OCI-LY7 (cell line): ENCODE measurements around the gene TOLLIP. TPM values are rescaled to one million over a fixed set of nuclear protein-coding genes. Genes with fewer than 3 reads are reported as not detected.
"Not testable (repeated sequence)": the region's sequence is repeated elsewhere in the genome, so short reads cannot be mapped to it uniquely, and the experiment has no call there.

ENCODE experiments used
- BruUV-seq: library from RNA; stranded (reverse); fragments of 400-500 nt; replicated peaks from 2 replicates; lab custom pipeline; 2021; lab: Mats Ljungman, UMichigan
- CTCF ChIA-PET: fragments of 300-600 bp; sonication (Branson Sonifier 250); formaldehyde crosslinking; loops from one replicate; lab custom pipeline; 2022; ENCODE audit warnings: antibody characterized with exemption; ENCODE audit not compliant: unreplicated experiment; lab: Charles Lee
- POLR2A ChIA-PET: fragments of 300-600 bp; sonication (Branson Sonifier 250); formaldehyde crosslinking; loops from one replicate; lab custom pipeline; 2022; ENCODE audit warnings: antibody characterized with exemption; lab: Charles Lee
- DNase-seq: peaks from one replicate; pipeline ENCODE4 v3.0.0-alpha.2; 2015; ENCODE audit warnings: low spot score
- H2AFZ ChIP-seq: fragments of 200-600 bp; sonication (generic), shearing (Covaris generic); 2 replicates; pipeline ENCODE4 v1.6.1; 2014; ENCODE audit warnings: mild to moderate bottlenecking, antibody characterized with exemption, low read length, moderate library complexity
- H3K27ac ChIP-seq: fragments of 200-600 bp; sonication (generic); 2 replicates; pipeline ENCODE4 v1.5.1; 2014; ENCODE audit warnings: mixed run types, low read depth, mild to moderate bottlenecking, moderate library complexity, low read length, inconsistent platforms; ENCODE audit not compliant: poor library complexity, severe bottlenecking
- H3K36me3 ChIP-seq: fragments of 200-600 bp; sonication (generic); 2 replicates; pipeline ENCODE4 v1.6.1; 2014; ENCODE audit warnings: mild to moderate bottlenecking, antibody characterized with exemption, low read length, moderate library complexity, mixed read lengths; ENCODE audit not compliant: insufficient read depth
- H3K4me1 ChIP-seq: fragments of 200-600 bp; sonication (generic); 2 replicates; pipeline ENCODE4 v1.5.1; 2014; ENCODE audit warnings: mild to moderate bottlenecking, low read length; ENCODE audit not compliant: insufficient read depth, poor library complexity, severe bottlenecking
- H3K4me2 ChIP-seq: fragments of 200-600 bp; sonication (generic); 2 replicates; pipeline ENCODE4 v1.6.1; 2014; ENCODE audit warnings: mild to moderate bottlenecking, low read length
- H3K4me3 ChIP-seq: fragments of 200-600 bp; sonication (generic); 2 replicates; pipeline ENCODE4 v1.5.1; 2014; ENCODE audit warnings: mild to moderate bottlenecking, low read depth, low read length; ENCODE audit not compliant: poor library complexity, severe bottlenecking
- H3K79me2 ChIP-seq: fragments of 200-600 bp; sonication (generic); 2 replicates; pipeline ENCODE4 v1.6.1; 2016; ENCODE audit warnings: low read depth, mild to moderate bottlenecking, low read length, moderate library complexity, mixed read lengths; ENCODE audit not compliant: insufficient read depth
- H3K9me2 ChIP-seq: fragments of 200-600 bp; sonication (generic); 2 replicates; pipeline ENCODE4 v1.6.1; 2016; ENCODE audit warnings: mild to moderate bottlenecking, low read length, mixed read lengths; ENCODE audit not compliant: insufficient read depth
- H3K9me3 ChIP-seq: fragments of 200-600 bp; sonication (generic); 2 replicates; pipeline ENCODE4 v1.6.1; 2014; ENCODE audit warnings: mild to moderate bottlenecking, mixed run types, low read length, mixed read lengths
- H4K20me1 ChIP-seq: fragments of 200-600 bp; sonication (generic); 2 replicates; pipeline ENCODE4 v1.6.1; 2014; ENCODE audit warnings: mild to moderate bottlenecking, antibody characterized with exemption, low read length, moderate library complexity, mixed read lengths; ENCODE audit not compliant: insufficient read depth
- EZH2phosphoT487 ChIP-seq: fragments of 200-600 bp; sonication (generic); IDR thresholded peaks from 2 replicates; pipeline ENCODE4 v1.6.1; 2018; ENCODE audit warnings: low read depth, borderline replicate concordance, mild to moderate bottlenecking, mixed run types, antibody characterized with exemption, low read length, moderate library complexity, mixed read lengths
- intact Hi-C: fragments of 100-400 bp; cut with micrococcal nuclease; formaldehyde crosslinking; loops from one replicate; pipeline ENCODE4 v1.10.0; 2022; ENCODE audit not compliant: unreplicated experiment
- total RNA-seq, 2 experiments: library from RNA; depleted of rRNA in 1 of 2; stranded (reverse); fragments of >200 nt in 1 of 2; shearing (Covaris generic) in 1 of 2; gene quantifications; 2 replicates each; pipeline ENCODE4 v1.2.3, GENCODE V29; 2014 to 2022
- TF ChIP-seq, protein P1 (sequence below): fragments of 200-600 bp; sonication (generic); conservative IDR thresholded peaks from 2 replicates; pipeline ENCODE4 v1.5.1; 2014; ENCODE audit warnings: mild to moderate bottlenecking, antibody characterized with exemption, low read length, moderate library complexity, mixed read lengths

Gene TOLLIP
- total RNA-seq, 2 experiments from 2014 or later = 15.9 to 37.1 TPM

DNA sequence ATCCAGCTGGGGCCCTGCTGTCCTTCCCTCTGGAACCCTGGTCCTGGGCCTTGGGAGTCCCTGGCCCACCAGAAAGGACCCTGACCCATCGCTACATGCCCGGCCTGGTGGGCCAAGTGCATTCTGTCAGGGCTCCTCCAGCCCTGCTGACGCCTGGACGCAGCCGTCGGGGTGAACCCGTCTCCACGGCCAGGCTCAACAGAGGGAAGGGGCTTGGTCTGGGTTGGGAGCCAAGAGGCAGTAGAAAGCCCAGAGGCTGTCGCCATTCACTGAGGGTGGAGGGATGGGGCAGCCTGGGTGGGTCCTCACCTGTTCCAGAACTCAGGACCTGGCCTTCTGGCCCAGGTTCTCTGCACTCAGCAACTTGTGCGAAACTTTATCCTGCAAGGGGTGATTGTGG, 39.0 kb downstream of the TOLLIP start:
- Histone ChIP-seq H2AFZ (no peak overlapping the region), H3K79me2 (no peaks in the 10 kb centered on the region), H4K20me1 (no peaks in the 10 kb centered on the region), H3K9me3 (no peaks in the 10 kb centered on the region), H3K27ac (no peak overlapping the region), H3K36me3 (no peaks in the 10 kb centered on the region), H3K4me3 (no peak overlapping the region), H3K4me1 (no peaks in the 10 kb centered on the region), H3K9me2 (no peaks in the 10 kb centered on the region), H3K4me2 (no peak overlapping the region)
- intact Hi-C loops = no loop called here
- no TSS peak for BruUV-seq
- CTCF ChIA-PET = no interaction called here
- POLR2A ChIA-PET = no interaction called here
- no peak for TF ChIP-seq EZH2phosphoT487
- no peak for DNase-seq

DNA sequence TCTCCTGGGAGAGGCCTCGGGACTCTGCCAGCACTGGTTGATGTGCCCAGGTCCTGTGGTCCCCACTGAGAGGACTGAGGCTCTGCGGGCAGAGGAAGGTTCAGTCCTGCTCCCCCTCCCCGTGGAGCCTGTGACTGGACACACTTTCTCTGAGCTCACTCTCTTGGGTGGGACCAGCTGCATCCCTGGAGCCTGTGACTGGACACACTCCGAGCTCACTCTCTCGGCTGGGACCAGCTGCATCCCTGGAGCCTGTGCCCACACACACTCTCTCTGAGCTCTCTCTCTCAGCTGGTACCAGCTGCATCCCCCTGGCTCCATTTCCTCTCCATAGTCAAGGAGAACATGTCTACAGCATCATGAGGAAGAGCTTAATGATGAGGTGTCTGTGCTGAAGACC, 39.5 kb downstream of the TOLLIP start:
- Histone ChIP-seq H3K27ac (no peak overlapping the region), H3K9me3 (peaks cover 4% of the 10 kb centered on the region; the same call in 1 of the 2 replicates), H3K9me2 (no peaks in the 10 kb centered on the region), H3K36me3 (no peaks in the 10 kb centered on the region), H4K20me1 (no peaks in the 10 kb centered on the region), H3K4me3 (no peak overlapping the region), H2AFZ (no peak overlapping the region), H3K79me2 (no peaks in the 10 kb centered on the region), H3K4me2 (no peak overlapping the region), H3K4me1 (no peaks in the 10 kb centered on the region)
- TF ChIP-seq, protein P1, sequence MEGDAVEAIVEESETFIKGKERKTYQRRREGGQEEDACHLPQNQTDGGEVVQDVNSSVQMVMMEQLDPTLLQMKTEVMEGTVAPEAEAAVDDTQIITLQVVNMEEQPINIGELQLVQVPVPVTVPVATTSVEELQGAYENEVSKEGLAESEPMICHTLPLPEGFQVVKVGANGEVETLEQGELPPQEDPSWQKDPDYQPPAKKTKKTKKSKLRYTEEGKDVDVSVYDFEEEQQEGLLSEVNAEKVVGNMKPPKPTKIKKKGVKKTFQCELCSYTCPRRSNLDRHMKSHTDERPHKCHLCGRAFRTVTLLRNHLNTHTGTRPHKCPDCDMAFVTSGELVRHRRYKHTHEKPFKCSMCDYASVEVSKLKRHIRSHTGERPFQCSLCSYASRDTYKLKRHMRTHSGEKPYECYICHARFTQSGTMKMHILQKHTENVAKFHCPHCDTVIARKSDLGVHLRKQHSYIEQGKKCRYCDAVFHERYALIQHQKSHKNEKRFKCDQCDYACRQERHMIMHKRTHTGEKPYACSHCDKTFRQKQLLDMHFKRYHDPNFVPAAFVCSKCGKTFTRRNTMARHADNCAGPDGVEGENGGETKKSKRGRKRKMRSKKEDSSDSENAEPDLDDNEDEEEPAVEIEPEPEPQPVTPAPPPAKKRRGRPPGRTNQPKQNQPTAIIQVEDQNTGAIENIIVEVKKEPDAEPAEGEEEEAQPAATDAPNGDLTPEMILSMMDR = no peak
- no peak for TF ChIP-seq EZH2phosphoT487
- no peak for DNase-seq
- POLR2A ChIA-PET = interaction anchor here (0.6 kb wide), 1 partner anchor 350 kb away, joined by 3 read pairs; no protein-coding TSS in a partner anchor
- intact Hi-C loops = no loop called here
- CTCF ChIA-PET = no interaction called here
- BruUV-seq = no TSS peak

DNA sequence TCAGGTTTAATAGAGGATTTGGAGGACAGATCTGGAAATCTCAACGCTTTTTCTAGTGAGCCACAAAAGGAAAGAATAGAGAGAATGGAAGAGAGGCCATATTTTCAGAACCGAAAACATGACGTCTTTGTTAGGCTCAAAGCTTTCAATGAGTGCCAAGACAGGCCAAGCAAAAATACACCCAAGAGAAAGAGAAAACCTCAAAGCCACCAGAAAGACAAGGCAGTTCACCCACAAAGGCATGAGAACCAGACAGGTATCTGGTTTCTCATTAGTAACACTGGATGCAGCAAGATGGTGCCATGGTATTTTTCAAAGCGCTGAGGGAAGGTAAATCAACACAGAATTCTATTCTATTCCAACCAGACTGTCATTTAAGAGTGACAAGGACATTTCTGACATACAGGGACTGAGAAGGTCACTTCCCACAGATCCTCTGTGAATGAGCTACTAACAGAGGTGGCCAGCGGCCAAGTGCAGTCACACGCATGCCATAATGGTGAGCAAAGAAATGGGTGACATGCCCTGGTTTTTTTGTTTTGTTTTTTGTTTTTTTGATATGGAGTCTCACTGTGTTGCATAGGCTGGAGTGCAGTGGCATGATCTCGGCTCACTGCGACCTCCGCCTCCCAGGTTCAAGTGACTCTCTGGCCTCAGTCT, 41.9 kb downstream of the TOLLIP start:
- Histone ChIP-seq H3K4me1 (peaks cover 6% of the 10 kb centered on the region), H3K9me3 (peaks cover 8% of the 10 kb centered on the region; the same call in 1 of the 2 replicates), H3K4me2 (no peak overlapping the region), H2AFZ (no peak overlapping the region), H3K79me2 (no peaks in the 10 kb centered on the region), H3K9me2 (no peaks in the 10 kb centered on the region), H4K20me1 (no peaks in the 10 kb centered on the region), H3K27ac (no peak overlapping the region), H3K4me3 (no peak overlapping the region), H3K36me3 (no peaks in the 10 kb centered on the region)
- intact Hi-C loops = no loop called here
- no TSS peak for BruUV-seq
- ChIA-PET POLR2A (no interaction called here), CTCF (no interaction called here)
- no peak for DNase-seq
- no peak for TF ChIP-seq EZH2phosphoT487
- TF ChIP-seq, protein P1 = no peak

DNA sequence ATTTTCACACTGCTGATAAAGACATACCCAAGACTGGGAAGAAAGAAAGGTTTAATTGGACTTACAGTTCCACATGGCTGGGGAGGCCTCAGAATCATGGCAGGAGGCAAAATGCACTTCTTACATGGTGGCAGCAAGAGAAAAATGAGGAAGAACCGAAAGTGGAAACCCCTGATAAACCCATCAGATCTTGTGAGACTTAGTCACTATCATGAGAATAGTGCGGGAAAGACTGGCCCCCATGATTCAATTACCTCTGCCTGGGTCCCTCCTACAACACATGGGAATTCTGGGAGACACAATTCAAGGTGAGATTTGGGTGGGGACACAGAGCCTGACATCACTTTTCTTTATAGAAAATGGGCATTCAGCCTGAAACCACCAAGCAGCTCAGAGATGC, 42.5 kb downstream of the TOLLIP start:
- H3K9me3 ChIP-seq, H3K4me3 ChIP-seq, H4K20me1 ChIP-seq, POLR2A ChIA-PET, CTCF ChIA-PET, H3K9me2 ChIP-seq, DNase-seq, BruUV-seq, H3K4me2 ChIP-seq, H3K27ac ChIP-seq, H3K79me2 ChIP-seq, H2AFZ ChIP-seq, H3K36me3 ChIP-seq, intact Hi-C loops: not testable (repeated sequence)
- peaks cover 11% of the 10 kb centered on the region for H3K4me1 ChIP-seq

DNA sequence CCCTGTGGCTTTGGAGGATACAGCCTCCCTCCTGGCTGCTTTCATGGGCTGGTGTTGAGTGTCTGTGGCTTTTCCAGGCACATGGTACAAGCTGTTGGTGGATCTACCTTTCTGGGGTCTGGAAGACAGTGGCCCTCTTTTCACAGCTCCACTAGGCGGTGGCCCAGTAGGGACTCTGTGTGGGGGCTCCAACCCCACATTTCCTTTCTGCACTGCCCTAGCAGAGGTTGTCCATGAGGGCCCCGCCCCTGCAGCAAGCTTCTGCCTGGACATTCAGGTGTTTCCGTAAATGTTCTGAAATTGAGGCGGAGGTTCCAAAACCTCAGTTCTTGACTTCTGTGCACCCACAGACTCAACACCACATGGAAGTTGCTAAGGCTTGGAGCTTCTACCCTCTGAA, 44.0 kb downstream of the TOLLIP start:
- H3K4me3 ChIP-seq, H3K4me2 ChIP-seq, H4K20me1 ChIP-seq, POLR2A ChIA-PET, H3K27ac ChIP-seq, H2AFZ ChIP-seq, H3K36me3 ChIP-seq, H3K9me3 ChIP-seq, BruUV-seq, H3K9me2 ChIP-seq, H3K79me2 ChIP-seq, CTCF ChIA-PET, intact Hi-C loops, DNase-seq: not testable (repeated sequence)
- peaks cover 11% of the 10 kb centered on the region for H3K4me1 ChIP-seq
